ENCODE data around the gene SYT7. TPM values are rescaled to one million over a fixed set of nuclear protein-coding genes. Genes with fewer than 3 reads are reported as not detected.

SYT7 gene, protein sequence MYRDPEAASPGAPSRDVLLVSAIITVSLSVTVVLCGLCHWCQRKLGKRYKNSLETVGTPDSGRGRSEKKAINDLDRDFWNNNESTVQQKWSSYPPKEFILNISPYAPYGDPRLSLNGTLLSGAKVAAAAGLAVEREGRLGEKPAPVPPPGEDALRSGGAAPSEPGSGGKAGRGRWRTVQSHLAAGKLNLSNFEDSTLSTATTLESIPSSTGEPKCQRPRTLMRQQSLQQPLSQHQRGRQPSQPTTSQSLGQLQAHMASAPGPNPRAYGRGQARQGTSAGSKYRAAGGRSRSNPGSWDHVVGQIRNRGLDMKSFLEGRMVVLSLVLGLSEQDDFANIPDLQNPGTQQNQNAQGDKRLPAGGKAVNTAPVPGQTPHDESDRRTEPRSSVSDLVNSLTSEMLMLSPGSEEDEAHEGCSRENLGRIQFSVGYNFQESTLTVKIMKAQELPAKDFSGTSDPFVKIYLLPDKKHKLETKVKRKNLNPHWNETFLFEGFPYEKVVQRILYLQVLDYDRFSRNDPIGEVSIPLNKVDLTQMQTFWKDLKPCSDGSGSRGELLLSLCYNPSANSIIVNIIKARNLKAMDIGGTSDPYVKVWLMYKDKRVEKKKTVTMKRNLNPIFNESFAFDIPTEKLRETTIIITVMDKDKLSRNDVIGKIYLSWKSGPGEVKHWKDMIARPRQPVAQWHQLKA
- 0.09 and 0.30 TPM in 2 replicates for total RNA-seq

DNA sequence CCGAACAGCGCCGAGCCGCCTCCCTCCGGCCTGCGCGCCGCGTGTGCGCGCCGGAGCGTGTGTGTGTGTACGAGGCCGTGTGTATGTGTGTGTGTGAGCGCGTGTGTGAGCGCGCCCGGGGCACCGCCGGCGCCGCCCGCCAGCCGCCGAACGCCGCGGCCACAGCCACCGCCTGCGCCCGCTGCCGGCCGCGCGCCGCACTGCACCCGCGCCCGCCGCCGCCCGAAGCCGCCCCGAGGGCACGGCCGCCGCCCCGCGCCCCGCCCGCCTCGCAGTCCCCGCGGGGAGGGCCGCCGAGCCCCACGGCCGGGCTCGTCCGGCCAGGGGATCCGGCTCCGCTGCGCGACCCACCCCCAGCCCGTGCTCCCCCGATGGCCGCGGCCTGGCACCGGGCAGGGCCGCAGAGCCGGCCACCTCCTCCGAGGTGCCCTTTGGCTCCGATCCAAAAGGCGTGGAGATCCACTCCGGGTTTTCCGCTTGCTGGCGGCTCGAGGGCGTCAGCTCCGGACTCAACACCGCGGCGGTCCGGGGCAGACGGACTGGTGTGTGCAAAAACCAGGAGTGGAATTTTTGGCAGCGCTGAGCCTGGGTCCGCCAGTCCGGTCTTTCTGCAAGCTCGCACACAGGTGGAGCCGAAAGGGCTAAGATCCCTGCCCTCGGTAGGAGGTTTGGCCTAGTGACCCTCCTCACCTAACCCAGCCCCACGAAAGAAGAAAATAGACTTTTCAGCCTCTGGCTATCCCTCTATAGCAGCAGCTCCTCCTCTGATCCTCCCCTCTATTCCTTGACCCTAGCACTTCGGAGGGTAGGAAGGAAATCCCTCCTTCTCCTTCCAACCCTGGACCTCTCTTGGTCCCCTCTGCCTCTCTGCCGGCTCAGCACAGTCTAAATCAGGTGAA is at the start of gene SYT7:
Gene SYT7 (minus strand): TSS at position 47 of the 899 bp plus-strand sequence. CDS start 256 bp downstream, outside the sequence.
- Mint-ChIP-seq H3K4me1 (ENCODE audit: low read depth) (peaks cover 2% of the 10 kb centered on the region), H3K27me3 (ENCODE audit: low read depth) (peaks cover 53% of the 10 kb centered on the region), H3K36me3 (ENCODE audit: low read depth) (no peaks in the 10 kb centered on the region), H3K4me3 (ENCODE audit: low read depth) (peak within 1 kb of the TSS; percentile 68), H3K27ac (peak within 1 kb of the TSS; percentile 47), H3K9me3 (no peaks in the 10 kb centered on the region)
- intact Hi-C loops (cut with micrococcal nuclease): no loop called here
- peak; percentile 91 for DNase-seq (ENCODE audit: low spot score)

- Mint-ChIP-seq H3K4me3 (ENCODE audit: low read depth) (no peak overlapping the region), H3K9me3 (no peaks in the 10 kb centered on the region), H3K27ac (no peak overlapping the region), H3K27me3 (ENCODE audit: low read depth) (peaks cover 2% of the 10 kb centered on the region), H3K4me1 (ENCODE audit: low read depth) (peaks cover 6% of the 10 kb centered on the region), H3K36me3 (ENCODE audit: low read depth) (no peaks in the 10 kb centered on the region)
- intact Hi-C loops (cut with micrococcal nuclease): no loop called here
- no peak for DNase-seq (ENCODE audit: low spot score)
These were observed 49.2 kb upstream of the SYT7 start for GRCh38 chr11:61630089-61630488.

DNA sequence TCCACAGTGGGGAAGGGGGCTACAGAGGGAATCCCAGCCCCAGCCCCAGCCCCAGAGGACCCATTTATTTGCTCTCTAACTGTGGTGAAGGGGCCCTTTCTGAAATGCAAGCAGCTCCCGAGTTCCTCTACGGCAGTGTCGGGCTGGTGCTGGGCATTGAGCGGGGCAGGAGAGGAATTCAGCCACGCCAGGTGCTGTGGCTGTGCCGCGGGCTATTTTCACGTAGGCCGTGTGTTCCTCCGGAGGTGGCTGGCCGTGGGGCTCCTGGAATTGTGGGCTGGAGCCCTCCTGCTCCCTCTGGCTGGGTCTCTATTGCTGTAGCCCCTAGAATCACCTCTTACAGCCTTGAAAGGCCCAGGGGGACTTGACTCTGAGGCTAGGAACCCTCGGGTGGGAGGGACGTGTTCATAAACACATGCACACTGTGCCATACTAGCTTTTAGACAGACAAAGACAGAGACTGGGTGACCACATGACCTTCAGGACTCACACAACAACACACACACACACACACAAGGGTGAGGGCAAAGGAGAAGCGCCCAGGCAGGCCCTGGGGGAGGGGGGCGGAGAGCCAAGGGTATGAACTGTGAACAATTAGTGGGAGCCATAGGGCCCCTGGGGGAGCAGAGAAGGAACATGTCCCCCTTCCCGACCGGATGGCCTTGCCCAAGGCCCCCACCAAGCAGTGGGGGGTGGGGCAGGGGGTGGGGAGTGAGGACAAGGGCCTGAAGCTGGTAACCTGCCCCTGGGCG is 48.4 kb upstream of the SYT7 start:
- no peak overlapping the region for H3K4me3 Mint-ChIP-seq (ENCODE audit: low read depth)
- intact Hi-C loops (cut with micrococcal nuclease): no loop called here
- H3K4me1 Mint-ChIP-seq (ENCODE audit: low read depth): peaks cover 6% of the 10 kb centered on the region
- no peaks in the 10 kb centered on the region for H3K36me3 Mint-ChIP-seq (ENCODE audit: low read depth)
- no peak for DNase-seq (ENCODE audit: low spot score)
- H3K9me3 Mint-ChIP-seq: no peaks in the 10 kb centered on the region
- H3K27me3 Mint-ChIP-seq (ENCODE audit: low read depth): peaks cover 2% of the 10 kb centered on the region
- H3K27ac Mint-ChIP-seq: no peak overlapping the region

- Mint-ChIP-seq H3K36me3 (ENCODE audit: low read depth) (no peaks in the 10 kb centered on the region), H3K27ac (no peak overlapping the region), H3K4me1 (ENCODE audit: low read depth) (peaks cover 6% of the 10 kb centered on the region), H3K9me3 (no peaks in the 10 kb centered on the region), H3K4me3 (ENCODE audit: low read depth) (no peak overlapping the region), H3K27me3 (ENCODE audit: low read depth) (peaks cover 2% of the 10 kb centered on the region)
- intact Hi-C loops (cut with micrococcal nuclease): no loop called here
- DNase-seq (ENCODE audit: low spot score): no peak
These were observed 47.7 kb upstream of the SYT7 start for GRCh38 chr11:61628662-61628970.

- Mint-ChIP-seq H3K4me3 (ENCODE audit: low read depth) (no peak overlapping the region), H3K27ac (no peak overlapping the region), H3K27me3 (ENCODE audit: low read depth) (peaks cover 2% of the 10 kb centered on the region), H3K4me1 (ENCODE audit: low read depth) (peaks cover 6% of the 10 kb centered on the region), H3K9me3 (no peaks in the 10 kb centered on the region), H3K36me3 (ENCODE audit: low read depth) (no peaks in the 10 kb centered on the region)
- DNase-seq (ENCODE audit: low spot score): peak; percentile 15
- intact Hi-C loops (cut with micrococcal nuclease): no loop called here
These were observed 47.2 kb upstream of the SYT7 start for GRCh38 chr11:61627850-61628661.

DNA sequence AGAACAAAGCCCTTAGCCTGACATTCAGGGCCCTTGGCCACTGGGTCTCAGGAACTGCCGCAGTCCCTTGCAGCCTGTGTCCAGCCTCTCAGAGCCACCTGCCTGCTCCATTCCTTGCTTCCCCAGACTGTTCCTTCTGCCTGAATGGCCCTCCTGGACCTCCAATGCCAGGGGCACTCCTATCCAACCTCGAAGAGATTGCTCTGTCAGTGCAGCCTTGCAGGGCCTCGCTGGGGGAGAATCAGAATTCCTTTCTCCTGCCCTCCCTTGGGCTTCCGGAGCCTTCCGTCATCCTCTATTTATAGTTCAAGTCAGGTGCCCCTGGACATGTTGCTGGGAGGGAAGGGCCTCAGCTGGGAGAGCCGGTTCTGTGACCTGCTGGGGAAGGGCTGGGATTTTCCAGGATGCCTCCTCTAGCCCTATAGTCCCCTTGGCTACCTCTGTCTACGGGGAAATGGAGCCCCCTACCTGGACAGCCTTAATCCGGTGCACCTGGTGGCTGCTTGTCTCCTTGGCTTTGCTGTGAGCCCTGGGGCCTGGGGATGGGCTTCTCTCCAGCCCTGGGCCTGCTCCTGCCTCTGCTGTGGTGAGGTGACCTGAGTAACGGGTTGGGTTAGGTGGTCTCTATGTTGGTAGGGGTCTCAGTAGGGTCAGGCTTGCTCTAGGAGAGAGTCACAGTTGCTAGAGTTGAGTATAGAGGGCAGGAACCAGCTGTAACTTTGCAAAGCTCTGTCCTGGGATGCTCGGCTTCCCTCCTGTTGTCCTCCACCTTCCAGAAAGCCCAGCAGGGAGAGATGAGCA is 45.9 kb upstream of the SYT7 start:
- Mint-ChIP-seq H3K27ac (no peak overlapping the region), H3K9me3 (no peaks in the 10 kb centered on the region), H3K36me3 (ENCODE audit: low read depth) (no peaks in the 10 kb centered on the region), H3K27me3 (ENCODE audit: low read depth) (peaks cover 2% of the 10 kb centered on the region), H3K4me1 (ENCODE audit: low read depth) (peaks cover 6% of the 10 kb centered on the region), H3K4me3 (ENCODE audit: low read depth) (no peak overlapping the region)
- intact Hi-C loops (cut with micrococcal nuclease): no loop called here
- no peak for DNase-seq (ENCODE audit: low spot score)

DNA sequence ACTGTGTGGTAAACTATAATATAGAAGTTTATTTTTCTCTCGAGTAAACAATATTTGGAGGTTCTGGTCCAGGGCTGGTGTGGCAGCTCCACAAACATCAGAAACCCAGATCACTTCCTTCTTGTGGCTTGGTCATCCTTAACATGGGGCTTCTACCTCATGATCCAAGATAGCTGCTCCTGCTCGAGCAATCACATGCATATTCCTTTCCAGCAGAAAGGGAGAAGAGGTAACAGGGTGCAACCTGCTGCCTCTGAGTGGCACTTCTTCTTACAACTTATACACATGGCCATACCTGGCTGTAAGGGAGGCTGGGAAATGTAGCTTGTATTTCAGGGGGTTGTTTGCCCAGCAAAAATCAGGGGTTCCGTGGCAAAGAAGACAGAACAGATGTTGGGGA is 44.6 kb upstream of the SYT7 start:
- Mint-ChIP-seq H3K36me3 (ENCODE audit: low read depth) (no peaks in the 10 kb centered on the region), H3K9me3 (no peaks in the 10 kb centered on the region), H3K27me3 (ENCODE audit: low read depth) (peaks cover 4% of the 10 kb centered on the region), H3K4me3 (ENCODE audit: low read depth) (no peak overlapping the region), H3K27ac (no peak overlapping the region), H3K4me1 (ENCODE audit: low read depth) (peaks cover 6% of the 10 kb centered on the region)
- no peak for DNase-seq (ENCODE audit: low spot score)
- intact Hi-C loops (cut with micrococcal nuclease): no loop called here

- Mint-ChIP-seq H3K4me3 (ENCODE audit: low read depth) (no peak overlapping the region), H3K4me1 (ENCODE audit: low read depth) (no peaks in the 10 kb centered on the region), H3K27me3 (ENCODE audit: low read depth) (peaks cover 3% of the 10 kb centered on the region), H3K9me3 (no peaks in the 10 kb centered on the region), H3K27ac (no peak overlapping the region), H3K36me3 (ENCODE audit: low read depth) (no peaks in the 10 kb centered on the region)
- intact Hi-C loops (cut with micrococcal nuclease): no loop called here
- DNase-seq (ENCODE audit: low spot score): no peak
These were observed 41.2 kb upstream of the SYT7 start for GRCh38 chr11:61621917-61622585.

- H3K27ac Mint-ChIP-seq: no peak overlapping the region
- DNase-seq (ENCODE audit: low spot score): no peak
- H3K4me3 Mint-ChIP-seq (ENCODE audit: low read depth): no peak overlapping the region
- intact Hi-C loops (cut with micrococcal nuclease): no loop called here
- no peaks in the 10 kb centered on the region for H3K4me1 Mint-ChIP-seq (ENCODE audit: low read depth)
- no peaks in the 10 kb centered on the region for H3K36me3 Mint-ChIP-seq (ENCODE audit: low read depth)
- no peaks in the 10 kb centered on the region for H3K9me3 Mint-ChIP-seq
- peaks cover 4% of the 10 kb centered on the region for H3K27me3 Mint-ChIP-seq (ENCODE audit: low read depth)
These were observed 38.8 kb upstream of the SYT7 start for GRCh38 chr11:61619471-61620226.

- H3K27me3 Mint-ChIP-seq (ENCODE audit: low read depth): peaks cover 4% of the 10 kb centered on the region
- H3K36me3 Mint-ChIP-seq (ENCODE audit: low read depth): no peaks in the 10 kb centered on the region
- intact Hi-C loops (cut with micrococcal nuclease): no loop called here
- H3K9me3 Mint-ChIP-seq: no peaks in the 10 kb centered on the region
- H3K4me1 Mint-ChIP-seq (ENCODE audit: low read depth): no peaks in the 10 kb centered on the region
- H3K4me3 Mint-ChIP-seq (ENCODE audit: low read depth): no peak overlapping the region
- DNase-seq (ENCODE audit: low spot score): no peak
- no peak overlapping the region for H3K27ac Mint-ChIP-seq
These were observed 38.1 kb upstream of the SYT7 start for GRCh38 chr11:61618978-61619377.
